HepG2 (cell line): ENCODE measurements around the gene TSHZ2. TPM values are rescaled to one million over a fixed set of nuclear protein-coding genes. Genes with fewer than 3 reads are reported as not detected.

Experiments
- FOXA1 ChIP-seq, 2 experiments: fragments of 450-650 bp in 1 of 2; sonication (generic) in 1 of 2; formaldehyde crosslinking in 1 of 2; IDR thresholded peaks; 2 replicates each; pipeline versions ENCODE4 v1.4.0 to v1.6.1; 2016 to 2020; ENCODE audit warnings: missing genetic modification reagents in 1 of 2
- FOXA3 ChIP-seq: IDR thresholded peaks from 2 replicates; pipeline ENCODE4 v1.6.1; 2016; ENCODE audit warnings: missing genetic modification reagents, missing compliant biosample characterization
- GATA4 ChIP-seq: sonication (generic); IDR thresholded peaks from 2 replicates; pipeline ENCODE4 v1.6.1; 2016; ENCODE audit warnings: antibody characterized with exemption, low read depth, borderline replicate concordance
- GLMP ChIP-seq: sonication (generic); formaldehyde crosslinking; IDR thresholded peaks from 2 replicates; pipeline ENCODE4 v1.9.0; 2021; ENCODE audit warnings: missing genetic modification reagents, mild to moderate bottlenecking, borderline replicate concordance
- HDAC2 ChIP-seq: sonication (generic); formaldehyde crosslinking; IDR thresholded peaks from 2 replicates; pipeline ENCODE4 v1.4.0; 2020; ENCODE audit warnings: missing genetic modification reagents
- JUNB ChIP-seq: sonication (generic); formaldehyde crosslinking; IDR thresholded peaks from 2 replicates; pipeline ENCODE4 v1.8.0; 2022; ENCODE audit warnings: missing genetic modification reagents, mild to moderate bottlenecking, borderline replicate concordance
- MYC ChIP-seq: sonication (generic); formaldehyde crosslinking; IDR thresholded peaks from 2 replicates; pipeline ENCODE4 v1.9.0; 2021; ENCODE audit warnings: missing genetic modification reagents, borderline replicate concordance
- NFKBIZ ChIP-seq: IDR thresholded peaks from 2 replicates; pipeline ENCODE4 v1.6.1; 2018; ENCODE audit warnings: missing genetic modification reagents, missing compliant biosample characterization
- PBX2 ChIP-seq: IDR thresholded peaks from 2 replicates; pipeline ENCODE4 v1.6.1; 2016; ENCODE audit warnings: control low read depth
- RERE ChIP-seq: IDR thresholded peaks from 2 replicates; pipeline ENCODE4 v1.6.1; 2016; ENCODE audit warnings: low read depth, missing genetic modification reagents, missing compliant biosample characterization
- SP2 ChIP-seq: sonication (generic); formaldehyde crosslinking; IDR thresholded peaks from 2 replicates; pipeline ENCODE4 v1.5.1; 2020; ENCODE audit warnings: mild to moderate bottlenecking, missing genetic modification reagents
- ZBTB10 ChIP-seq: sonication (generic); formaldehyde crosslinking; IDR thresholded peaks from 2 replicates; pipeline ENCODE4 v1.4.0; 2020; ENCODE audit warnings: missing genetic modification reagents, borderline replicate concordance
- ZFP37 ChIP-seq: sonication (generic); formaldehyde crosslinking; IDR thresholded peaks from 2 replicates; pipeline ENCODE4 v1.4.0; 2020; ENCODE audit warnings: missing genetic modification reagents, borderline replicate concordance
- ZNF207 ChIP-seq: fragments of 450-650 bp; IDR thresholded peaks from 2 replicates; pipeline ENCODE4 v1.6.1; 2016; ENCODE audit warnings: antibody characterized with exemption, borderline replicate concordance
- ZNF572 ChIP-seq: sonication (generic); formaldehyde crosslinking; IDR thresholded peaks from 2 replicates; pipeline ENCODE4 v1.5.1; 2020; ENCODE audit warnings: mild to moderate bottlenecking, missing genetic modification reagents
- ZNF709 ChIP-seq: sonication (generic); formaldehyde crosslinking; IDR thresholded peaks from 2 replicates; pipeline ENCODE4 v1.5.0; 2020; ENCODE audit warnings: mild to moderate bottlenecking, missing genetic modification reagents
- ZNF749 ChIP-seq: sonication (generic); formaldehyde crosslinking; IDR thresholded peaks from 2 replicates; pipeline ENCODE4 v1.8.0; 2022; ENCODE audit warnings: mild to moderate bottlenecking, missing genetic modification reagents, moderate library complexity, borderline replicate concordance
- polyA plus RNA-seq, 8 experiments: library from polyadenylated mRNA; depleted of rRNA in 3 of 8; stranded (reverse) in 7 of 8; unstranded in 1 of 8; fragments of >200 nt; fragmentation: Illumina TruSeq in 4 of 8; extraction: Trizol in 4 of 8; gene quantifications; 2 replicates each; pipeline versions ENCODE4 v1.2.1 to v1.2.3, GENCODE V29; 2011 to 2016; ENCODE audit warnings: low read depth in 4 of 8, missing spikeins in 1 of 8, mixed read lengths in 1 of 8; ENCODE audit not compliant: insufficient read depth in 1 of 8
- total RNA-seq, 5 experiments: library from RNA; depleted of rRNA; stranded (reverse); fragments of >200 nt; fragmentation: Illumina TruSeq; extraction: Trizol; gene quantifications; 2 replicates each; pipeline ENCODE4 v1.2.3, GENCODE V29; 2016; ENCODE audit warnings: low read depth in 1 of 5

The TSHZ2 gene
- total and polyA plus RNA-seq, 2 of the 13 experiments (the other 11 are each of a cell fraction or from before 2014, with no cell fraction given): 0.01 TPM; not detected in 1

- TF ChIP-seq RERE (CRISPR knock-in tag) (peak; percentile 96), ZFP37 (CRISPR knock-in tag) (0 out of 2 replicates have a peak, but pooled peaks have one; percentile 68), NFKBIZ (peak; percentile 95), ZNF709 (CRISPR knock-in tag) (peak; percentile 55; the same call in 1 of the 2 replicates), SP2 (no peak), ZNF207 (no peak), ZNF572 (CRISPR knock-in tag) (no peak), FOXA1 (IDR thresholded peaks at IDR 0.05) (peak; percentile 58; the same call in 1 of the 2 replicates), FOXA1 (CRISPR knock-in tag; IDR thresholded peaks at IDR 0.05) (peak; percentile 99), GATA4 (peak; percentile 93), MYC (no peak), PBX2 (CRISPR knock-in tag) (no peak), FOXA3 (CRISPR knock-in tag) (peak; percentile 99), JUNB (CRISPR knock-in tag) (peak; percentile 97; the same call in 1 of the 2 replicates), ZNF749 (CRISPR knock-in tag) (no peak), ZBTB10 (CRISPR knock-in tag) (peak; percentile 54; the same call in 1 of the 2 replicates), HDAC2 (CRISPR knock-in tag) (peak; percentile 100), GLMP (CRISPR knock-in tag) (no peak)
Observed at GRCh38 chr20:52924411-52925271, 47.5 kb upstream of the TSHZ2 start (continued).
